RWPE2 (cell line): ENCODE data around the gene TTC32.

Source experiments
- ATAC-seq: fragments of 200-7000 bp; cut with Tn5 transposase; 3 replicates; pipeline ENCODE4 v1.9.1; 2021; ENCODE audit warnings: low read depth
- DNase-seq: peaks from one replicate; pipeline ENCODE4 v3.0.0-alpha.2; 2020; ENCODE audit warnings: low spot score
- H3K27ac ChIP-seq: fragments of 450-650 bp; 2 replicates; pipeline ENCODE4 v1.5.1; 2017; ENCODE audit warnings: mild to moderate bottlenecking; ENCODE audit not compliant: poor library complexity, severe bottlenecking
- H3K27me3 ChIP-seq: fragments of 250-450 bp; sonication (Bioruptor Pico); 2 replicates; pipeline ENCODE4 v1.5.1; 2021; ENCODE audit warnings: mild to moderate bottlenecking, moderate library complexity; ENCODE audit not compliant: insufficient read depth, poor library complexity, severe bottlenecking
- H3K36me3 ChIP-seq: fragments of 250-450 bp; sonication (Bioruptor Pico); 2 replicates; pipeline ENCODE4 v1.5.1; 2020; ENCODE audit warnings: low read depth, mild to moderate bottlenecking, moderate library complexity
- H3K4me1 ChIP-seq: fragments of 250-450 bp; sonication (Bioruptor Pico); 2 replicates; pipeline ENCODE4 v1.5.1; 2021; ENCODE audit warnings: mild to moderate bottlenecking, moderate library complexity; ENCODE audit not compliant: insufficient read depth, poor library complexity, severe bottlenecking
- H3K4me3 ChIP-seq: fragments of 250-450 bp; sonication (Bioruptor Pico); 2 replicates; pipeline ENCODE4 v1.5.1; 2021; ENCODE audit warnings: mild to moderate bottlenecking, moderate library complexity; ENCODE audit not compliant: severe bottlenecking
- H3K9me3 ChIP-seq: fragments of 250-450 bp; sonication (Bioruptor Pico); 2 replicates; pipeline ENCODE4 v1.5.1; 2021; ENCODE audit warnings: mild to moderate bottlenecking, moderate library complexity; ENCODE audit not compliant: severe bottlenecking
- CTCF ChIP-seq: fragments of 450-650 bp; IDR thresholded peaks from one replicate; pipeline ENCODE4 v1.5.1; 2017; ENCODE audit warnings: mild to moderate bottlenecking, moderate library complexity; ENCODE audit not compliant: poor library complexity, severe bottlenecking

The TTC32 gene

GRCh38 chr2:19887510-19887909, 14.3 kb downstream of the TTC32 start:
- no peak for TF ChIP-seq CTCF
- H3K27me3 ChIP-seq = no peaks in the 10 kb centered on the region
- H3K36me3 ChIP-seq = no peaks in the 10 kb centered on the region
- H3K27ac ChIP-seq = no peak overlapping the region
- H3K4me3 ChIP-seq = no peak overlapping the region
- H3K9me3 ChIP-seq = no peaks in the 10 kb centered on the region
- ATAC-seq = no peak
- no peak for DNase-seq
- H3K4me1 ChIP-seq = no peaks in the 10 kb centered on the region

- Histone ChIP-seq H3K4me3 (no peak overlapping the region), H3K4me1 (no peaks in the 10 kb centered on the region), H3K27me3 (no peaks in the 10 kb centered on the region), H3K9me3 (no peaks in the 10 kb centered on the region), H3K36me3 (no peaks in the 10 kb centered on the region), H3K27ac (no peak overlapping the region)
- DNase-seq (no peak), ATAC-seq (no peak)
- TF ChIP-seq CTCF = no peak
Observed at GRCh38 chr2:19886261-19886660, 15.5 kb downstream of the TTC32 start.

- no peak for ATAC-seq
- Histone ChIP-seq H3K4me1 (no peaks in the 10 kb centered on the region), H3K9me3 (no peaks in the 10 kb centered on the region), H3K27ac (no peak overlapping the region), H3K27me3 (no peaks in the 10 kb centered on the region), H3K4me3 (no peak overlapping the region), H3K36me3 (no peaks in the 10 kb centered on the region)
- DNase-seq = no peak
- no peak for TF ChIP-seq CTCF
Observed at GRCh38 chr2:19885791-19886190, 16.0 kb downstream of the TTC32 start.

- Histone ChIP-seq H3K4me1 (no peaks in the 10 kb centered on the region), H3K4me3 (no peak overlapping the region), H3K27ac (no peak overlapping the region), H3K9me3 (no peaks in the 10 kb centered on the region), H3K36me3 (no peaks in the 10 kb centered on the region), H3K27me3 (no peaks in the 10 kb centered on the region)
- ATAC-seq (no peak), DNase-seq (no peak)
- no peak for TF ChIP-seq CTCF
Observed at GRCh38 chr2:19883971-19884720, 17.6 kb downstream of the TTC32 start.

- Histone ChIP-seq H3K9me3 (no peaks in the 10 kb centered on the region), H3K4me3 (no peak overlapping the region), H3K36me3 (no peaks in the 10 kb centered on the region), H3K4me1 (no peaks in the 10 kb centered on the region), H3K27ac (no peak overlapping the region), H3K27me3 (no peaks in the 10 kb centered on the region)
- DNase-seq (no peak), ATAC-seq (no peak)
- no peak for TF ChIP-seq CTCF
Observed at GRCh38 chr2:19883486-19883885, 18.3 kb downstream of the TTC32 start.
